ENCODE data around the gene PCNT. TPM values are rescaled to one million over a fixed set of nuclear protein-coding genes. Genes with fewer than 3 reads are reported as not detected.

Gene PCNT
- total RNA-seq, 2 experiments from 2014 or later, result 46.2 to 46.6 TPM

DNA sequence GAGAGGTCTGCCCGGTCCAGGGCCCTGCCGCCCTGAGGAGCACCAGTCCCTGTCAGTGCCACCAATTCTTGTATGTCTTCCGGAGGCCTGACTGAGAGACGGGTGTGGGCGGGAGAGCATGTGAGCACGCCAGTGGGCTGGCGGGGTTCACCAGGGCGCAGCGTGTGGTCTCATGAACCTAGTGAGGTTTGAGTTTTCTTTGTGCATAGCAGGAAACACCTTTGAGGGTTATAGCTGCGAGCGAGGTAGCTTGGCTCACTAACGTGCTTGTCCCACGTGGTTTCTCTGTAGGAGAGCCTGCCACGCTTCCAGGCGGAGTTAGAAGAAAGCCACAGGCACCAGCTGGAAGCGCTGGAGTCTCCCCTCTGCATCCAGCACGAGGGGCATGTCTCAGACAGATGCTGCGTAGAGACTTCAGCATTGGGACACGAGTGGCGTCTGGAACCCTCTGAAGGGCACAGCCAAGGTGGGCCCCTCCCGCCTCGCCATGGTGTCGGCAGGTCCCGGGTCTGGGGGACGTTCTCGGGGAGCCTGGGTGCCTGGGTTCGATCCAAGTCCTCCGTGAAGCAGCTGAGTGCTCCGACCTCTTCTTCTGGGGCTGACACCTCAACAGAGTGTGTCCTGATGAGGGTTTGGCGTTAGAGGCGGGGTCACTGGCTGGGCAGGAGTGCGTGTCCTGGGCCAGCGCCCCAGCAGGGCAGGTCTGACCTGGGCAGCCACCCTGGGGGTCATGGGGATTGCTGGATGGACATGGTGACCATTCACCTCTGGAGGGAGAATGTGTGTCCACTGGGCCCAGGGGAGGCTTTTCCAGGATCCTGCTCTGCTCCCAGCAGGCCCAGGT, 31.4 kb downstream of the PCNT start:
- Mint-ChIP-seq H3K27me3 (no peaks in the 10 kb centered on the region), H3K9me3 (no peaks in the 10 kb centered on the region), H3K4me1 (ENCODE audit: low read depth) (peaks cover 3% of the 10 kb centered on the region), H3K36me3 (ENCODE audit: low read depth) (peaks cover 33% of the 10 kb centered on the region), H3K4me3 (no peak overlapping the region), H3K27ac (peak overlapping the region; percentile 81)
- ATAC-seq (peak; percentile 70), DNase-seq (peak; percentile 60)
- TF ChIP-seq CTCF (IDR thresholded peaks at IDR 0.05), result no peak
- CTCF ChIA-PET, result interaction anchor here (1.1 kb wide), 1 partner anchor 32 kb away, joined by 3 read pairs; no protein-coding TSS in a partner anchor
- intact Hi-C loops (cut with micrococcal nuclease), result no loop called here
- POLR2A ChIA-PET, result no interaction called here

- H3K9me3 Mint-ChIP-seq, result no peaks in the 10 kb centered on the region
- H3K4me1 Mint-ChIP-seq (ENCODE audit: low read depth), result peaks cover 3% of the 10 kb centered on the region
- peaks cover 36% of the 10 kb centered on the region for H3K36me3 Mint-ChIP-seq (ENCODE audit: low read depth)
- no peak for DNase-seq
- no peak overlapping the region for H3K27ac Mint-ChIP-seq
- ATAC-seq, result no peak
- intact Hi-C loops (cut with micrococcal nuclease), result no loop called here
- CTCF ChIA-PET, result no interaction called here
- H3K27me3 Mint-ChIP-seq, result no peaks in the 10 kb centered on the region
- POLR2A ChIA-PET, result no interaction called here
- no peak overlapping the region for H3K4me3 Mint-ChIP-seq
- TF ChIP-seq CTCF (IDR thresholded peaks at IDR 0.05), result no peak
Measured at GRCh38 chr21:46356005-46356338, 32.0 kb downstream of the PCNT start.

GRCh38 chr21:46356494-46357334, 32.8 kb downstream of the PCNT start:
- Mint-ChIP-seq H3K27ac (no peak overlapping the region), H3K4me1 (ENCODE audit: low read depth) (peaks cover 3% of the 10 kb centered on the region), H3K4me3 (no peak overlapping the region), H3K36me3 (ENCODE audit: low read depth) (peaks cover 34% of the 10 kb centered on the region), H3K27me3 (no peaks in the 10 kb centered on the region), H3K9me3 (no peaks in the 10 kb centered on the region)
- intact Hi-C loops (cut with micrococcal nuclease), result no loop called here
- TF ChIP-seq CTCF (IDR thresholded peaks at IDR 0.05), result no peak
- ChIA-PET POLR2A (no interaction called here), CTCF (no interaction called here)
- DNase-seq (no peak), ATAC-seq (no peak)

- H3K27ac Mint-ChIP-seq, result no peak overlapping the region
- ATAC-seq (no peak), DNase-seq (no peak)
- no peaks in the 10 kb centered on the region for H3K27me3 Mint-ChIP-seq
- CTCF ChIA-PET, result no interaction called here
- peaks cover 34% of the 10 kb centered on the region for H3K36me3 Mint-ChIP-seq (ENCODE audit: low read depth)
- TF ChIP-seq CTCF (IDR thresholded peaks at IDR 0.05), result no peak
- no peaks in the 10 kb centered on the region for H3K9me3 Mint-ChIP-seq
- intact Hi-C loops (cut with micrococcal nuclease), result no loop called here
- no peak overlapping the region for H3K4me3 Mint-ChIP-seq
- POLR2A ChIA-PET, result no interaction called here
- peaks cover 3% of the 10 kb centered on the region for H3K4me1 Mint-ChIP-seq (ENCODE audit: low read depth)
Measured at GRCh38 chr21:46357335-46357604, 33.3 kb downstream of the PCNT start.
